ENCODE measurements around the gene BHLHA15. TPM values are rescaled to one million over a fixed set of nuclear protein-coding genes. Genes with fewer than 3 reads are reported as not detected.

Gene BHLHA15
- total and polyA plus RNA-seq, 5 donors from 2014 or later: not detected

- no peak for DNase-seq
- Mint-ChIP-seq H3K27me3 (no peaks in the 10 kb centered on the region), H3K4me3 (no peak overlapping the region), H3K4me1 (peaks cover 0 to 2% (median 0%) of the 10 kb centered on the region in 4 donors), H3K9me3 (no peaks in the 10 kb centered on the region), H3K36me3 (peaks cover 15% of the 10 kb centered on the region), H3K27ac (no peak overlapping the region)
- Histone ChIP-seq H3K9me3 (ENCODE audit: control insufficient read depth in 2 of 2, low read length in 2 of 2) (no peaks in the 10 kb centered on the region), H3K4me3 (ENCODE audit: low read depth, low read length) (no peak overlapping the region), H3K36me3 (ENCODE audit: control insufficient read depth, insufficient read depth, low read length) (peaks cover 41% of the 10 kb centered on the region), H3K27ac (ENCODE audit: insufficient read depth, low read length, poor library complexity, severe bottlenecking) (no peak overlapping the region), H3K27me3 (ENCODE audit: control insufficient read depth, insufficient read depth, low read length) (no peaks in the 10 kb centered on the region), H3K4me1 (ENCODE audit: control insufficient read depth, insufficient read depth, low read length, poor library complexity, severe bottlenecking) (no peaks in the 10 kb centered on the region)
- ATAC-seq (ENCODE audit: low read depth in 2 of 2): no peak
These were observed 22.2 kb downstream of the BHLHA15 start for GRCh38 chr7:98233219-98234070.

GRCh38 chr7:98234429-98235147 lies 23.3 kb downstream of the BHLHA15 start:
- H3K27me3 ChIP-seq (ENCODE audit: control insufficient read depth, insufficient read depth, low read length): no peaks in the 10 kb centered on the region
- Mint-ChIP-seq H3K27me3 (no peaks in the 10 kb centered on the region), H3K36me3 (peaks cover 19% of the 10 kb centered on the region), H3K9me3 (no peaks in the 10 kb centered on the region), H3K4me1 (peaks cover 0 to 2% (median 0%) of the 10 kb centered on the region in 4 donors), H3K4me3 (no peak overlapping the region), H3K27ac (peak overlapping the region in 1 of 3 donors; percentile 52)
- no peak overlapping the region for H3K4me3 ChIP-seq (ENCODE audit: low read depth, low read length)
- no peaks in the 10 kb centered on the region for H3K9me3 ChIP-seq (ENCODE audit: control insufficient read depth in 2 of 2, low read length in 2 of 2)
- DNase-seq (no peak), ATAC-seq (ENCODE audit: low read depth in 2 of 2) (no peak)
- peaks cover 50% of the 10 kb centered on the region for H3K36me3 ChIP-seq (ENCODE audit: control insufficient read depth, insufficient read depth, low read length)
- no peaks in the 10 kb centered on the region for H3K4me1 ChIP-seq (ENCODE audit: control insufficient read depth, insufficient read depth, low read length, poor library complexity, severe bottlenecking)
- no peak overlapping the region for H3K27ac ChIP-seq (ENCODE audit: insufficient read depth, low read length, poor library complexity, severe bottlenecking)

- Mint-ChIP-seq H3K27me3 (no peaks in the 10 kb centered on the region), H3K9me3 (no peaks in the 10 kb centered on the region), H3K27ac (no peak overlapping the region), H3K36me3 (peaks cover 18% of the 10 kb centered on the region), H3K4me1 (peaks cover 0 to 2% (median 0%) of the 10 kb centered on the region in 4 donors), H3K4me3 (no peak overlapping the region)
- Histone ChIP-seq H3K27me3 (ENCODE audit: control insufficient read depth, insufficient read depth, low read length) (no peaks in the 10 kb centered on the region), H3K36me3 (ENCODE audit: control insufficient read depth, insufficient read depth, low read length) (peaks cover 52% of the 10 kb centered on the region), H3K27ac (ENCODE audit: insufficient read depth, low read length, poor library complexity, severe bottlenecking) (no peak overlapping the region), H3K4me3 (ENCODE audit: low read depth, low read length) (no peak overlapping the region), H3K4me1 (ENCODE audit: control insufficient read depth, insufficient read depth, low read length, poor library complexity, severe bottlenecking) (no peaks in the 10 kb centered on the region), H3K9me3 (ENCODE audit: control insufficient read depth in 2 of 2, low read length in 2 of 2) (no peaks in the 10 kb centered on the region)
- ATAC-seq (ENCODE audit: low read depth in 2 of 2) (no peak), DNase-seq (no peak)
These were observed 24.7 kb downstream of the BHLHA15 start for GRCh38 chr7:98235901-98236300.

- no peak for DNase-seq
- Mint-ChIP-seq H3K36me3 (peaks cover 23% of the 10 kb centered on the region), H3K27ac (no peak overlapping the region), H3K27me3 (no peaks in the 10 kb centered on the region), H3K4me3 (no peak overlapping the region), H3K9me3 (no peaks in the 10 kb centered on the region), H3K4me1 (peaks cover 0 to 5% (median 0%) of the 10 kb centered on the region in 4 donors)
- H3K9me3 ChIP-seq (ENCODE audit: control insufficient read depth in 2 of 2, low read length in 2 of 2): no peaks in the 10 kb centered on the region
- no peaks in the 10 kb centered on the region for H3K4me1 ChIP-seq (ENCODE audit: control insufficient read depth, insufficient read depth, low read length, poor library complexity, severe bottlenecking)
- no peak for ATAC-seq (ENCODE audit: low read depth in 2 of 2)
- no peaks in the 10 kb centered on the region for H3K27me3 ChIP-seq (ENCODE audit: control insufficient read depth, insufficient read depth, low read length)
- no peak overlapping the region for H3K4me3 ChIP-seq (ENCODE audit: low read depth, low read length)
- H3K36me3 ChIP-seq (ENCODE audit: control insufficient read depth, insufficient read depth, low read length): peaks cover 50% of the 10 kb centered on the region
- no peak overlapping the region for H3K27ac ChIP-seq (ENCODE audit: insufficient read depth, low read length, poor library complexity, severe bottlenecking)
These were observed 25.3 kb downstream of the BHLHA15 start for GRCh38 chr7:98236355-98237185.

- peaks cover 48% of the 10 kb centered on the region for H3K36me3 ChIP-seq (ENCODE audit: control insufficient read depth, insufficient read depth, low read length)
- H3K27me3 ChIP-seq (ENCODE audit: control insufficient read depth, insufficient read depth, low read length): no peaks in the 10 kb centered on the region
- no peaks in the 10 kb centered on the region for H3K9me3 ChIP-seq (ENCODE audit: control insufficient read depth in 2 of 2, low read length in 2 of 2)
- no peak overlapping the region for H3K27ac ChIP-seq (ENCODE audit: insufficient read depth, low read length, poor library complexity, severe bottlenecking)
- no peak overlapping the region for H3K4me3 ChIP-seq (ENCODE audit: low read depth, low read length)
- peaks cover 23% of the 10 kb centered on the region for H3K36me3 Mint-ChIP-seq
- H3K27ac Mint-ChIP-seq: no peak overlapping the region
- no peaks in the 10 kb centered on the region for H3K27me3 Mint-ChIP-seq
- no peaks in the 10 kb centered on the region for H3K9me3 Mint-ChIP-seq
- peaks cover 0 to 5% (median 0%) of the 10 kb centered on the region in 4 donors for H3K4me1 Mint-ChIP-seq
- ATAC-seq (ENCODE audit: low read depth in 2 of 2): no peak
- no peak overlapping the region for H3K4me3 Mint-ChIP-seq
- DNase-seq: no peak
- H3K4me1 ChIP-seq (ENCODE audit: control insufficient read depth, insufficient read depth, low read length, poor library complexity, severe bottlenecking): no peaks in the 10 kb centered on the region
These were observed 26.8 kb downstream of the BHLHA15 start for GRCh38 chr7:98238076-98238475.

GRCh38 chr7:98238976-98239375 lies 27.7 kb downstream of the BHLHA15 start:
- Histone ChIP-seq H3K36me3 (ENCODE audit: control insufficient read depth, insufficient read depth, low read length) (peaks cover 48% of the 10 kb centered on the region), H3K27me3 (ENCODE audit: control insufficient read depth, insufficient read depth, low read length) (no peaks in the 10 kb centered on the region), H3K4me3 (ENCODE audit: low read depth, low read length) (no peak overlapping the region), H3K4me1 (ENCODE audit: control insufficient read depth, insufficient read depth, low read length, poor library complexity, severe bottlenecking) (no peaks in the 10 kb centered on the region), H3K9me3 (ENCODE audit: control insufficient read depth in 2 of 2, low read length in 2 of 2) (no peaks in the 10 kb centered on the region), H3K27ac (ENCODE audit: insufficient read depth, low read length, poor library complexity, severe bottlenecking) (no peak overlapping the region)
- DNase-seq (no peak), ATAC-seq (ENCODE audit: low read depth in 2 of 2) (no peak)
- H3K27me3 Mint-ChIP-seq: no peaks in the 10 kb centered on the region
- H3K36me3 Mint-ChIP-seq: peaks cover 23% of the 10 kb centered on the region
- no peaks in the 10 kb centered on the region for H3K9me3 Mint-ChIP-seq
- peaks cover 0 to 4% (median 0%) of the 10 kb centered on the region in 4 donors for H3K4me1 Mint-ChIP-seq
- peak overlapping the region in 1 of 3 donors; percentile 38 for H3K27ac Mint-ChIP-seq
- no peak overlapping the region for H3K4me3 Mint-ChIP-seq

GRCh38 chr7:98240961-98241673 lies 29.9 kb downstream of the BHLHA15 start:
- Mint-ChIP-seq H3K4me3 (no peak overlapping the region), H3K27me3 (no peaks in the 10 kb centered on the region), H3K9me3 (no peaks in the 10 kb centered on the region), H3K27ac (peak overlapping the region in 1 of 3 donors; percentile 60), H3K4me1 (peaks cover 0 to 16% (median 0%) of the 10 kb centered on the region in 4 donors), H3K36me3 (peaks cover 18% of the 10 kb centered on the region)
- no peaks in the 10 kb centered on the region for H3K27me3 ChIP-seq (ENCODE audit: control insufficient read depth, insufficient read depth, low read length)
- DNase-seq: peak in 1 of 3 donors; percentile 24
- no peak for ATAC-seq (ENCODE audit: low read depth in 2 of 2)
- no peak overlapping the region for H3K27ac ChIP-seq (ENCODE audit: insufficient read depth, low read length, poor library complexity, severe bottlenecking)
- H3K36me3 ChIP-seq (ENCODE audit: control insufficient read depth, insufficient read depth, low read length): peaks cover 61% of the 10 kb centered on the region
- H3K9me3 ChIP-seq (ENCODE audit: control insufficient read depth in 2 of 2, low read length in 2 of 2): no peaks in the 10 kb centered on the region
- no peaks in the 10 kb centered on the region for H3K4me1 ChIP-seq (ENCODE audit: control insufficient read depth, insufficient read depth, low read length, poor library complexity, severe bottlenecking)
- no peak overlapping the region for H3K4me3 ChIP-seq (ENCODE audit: low read depth, low read length)

All from CD4-positive, CD25-positive, alpha-beta regulatory T cell (primary cell).